Natural killer cell treated with Interleukin-12 subunit alpha and Interleukin-12 subunit beta and Interleukin-15 and Interleukin-18, amount 100 ng/mL, for 72 hours (primary cell): Measurements from ENCODE around the gene ACTL8. TPM values are rescaled to one million over a fixed set of nuclear protein-coding genes. Genes with fewer than 3 reads are reported as not detected.
"Not testable (repeated sequence)": the region's sequence is repeated elsewhere in the genome, so short reads cannot be mapped to it uniquely, and the experiment has no call there.

Experiments
- ATAC-seq, 2 donors: fragments of 150-1000 bp; cut with Tn5 transposase in 1 of 2; sonication (Bioruptor Pico), chemical (Tn5 transposase) in 1 of 2; 2 replicates each; pipeline ENCODE4 v1.10.0; 2021
- DNase-seq: peaks from one replicate; pipeline ENCODE4 v3.0.0; 2022; ENCODE audit warnings: low spot score
- H3K27ac Mint-ChIP-seq, 2 donors: 1 replicate in 1 of 2; 2 replicates in 1 of 2; pipeline ENCODE4 v1.8.0; 2022; ENCODE audit warnings: mixed read lengths in 2 of 2, mild to moderate bottlenecking in 1 of 2, moderate library complexity in 1 of 2
- H3K27me3 Mint-ChIP-seq, 2 donors: 1 replicate in 1 of 2; 2 replicates in 1 of 2; pipeline ENCODE4 v1.8.0; 2022; ENCODE audit warnings: mixed read lengths in 2 of 2
- H3K36me3 Mint-ChIP-seq: one replicate; pipeline ENCODE4 v1.8.0; 2022; ENCODE audit warnings: mixed read lengths
- H3K4me1 Mint-ChIP-seq, 2 donors: 1 replicate in 1 of 2; 2 replicates in 1 of 2; pipeline ENCODE4 v1.8.0; 2022; ENCODE audit warnings: low read depth in 2 of 2, mixed read lengths in 2 of 2, mild to moderate bottlenecking in 1 of 2
- H3K4me3 Mint-ChIP-seq: one replicate; pipeline ENCODE4 v1.8.0; 2022; ENCODE audit warnings: mixed read lengths
- H3K9me3 Mint-ChIP-seq: 2 replicates; pipeline ENCODE4 v1.8.0; 2022; ENCODE audit warnings: mixed read lengths
- total RNA-seq, 2 donors: library from RNA; stranded (reverse); gene quantifications; one replicate each; pipeline ENCODE4 v1.2.3, GENCODE V29; 2022

ACTL8 gene
- total RNA-seq, 2 donors from 2014 or later = not detected

DNA sequence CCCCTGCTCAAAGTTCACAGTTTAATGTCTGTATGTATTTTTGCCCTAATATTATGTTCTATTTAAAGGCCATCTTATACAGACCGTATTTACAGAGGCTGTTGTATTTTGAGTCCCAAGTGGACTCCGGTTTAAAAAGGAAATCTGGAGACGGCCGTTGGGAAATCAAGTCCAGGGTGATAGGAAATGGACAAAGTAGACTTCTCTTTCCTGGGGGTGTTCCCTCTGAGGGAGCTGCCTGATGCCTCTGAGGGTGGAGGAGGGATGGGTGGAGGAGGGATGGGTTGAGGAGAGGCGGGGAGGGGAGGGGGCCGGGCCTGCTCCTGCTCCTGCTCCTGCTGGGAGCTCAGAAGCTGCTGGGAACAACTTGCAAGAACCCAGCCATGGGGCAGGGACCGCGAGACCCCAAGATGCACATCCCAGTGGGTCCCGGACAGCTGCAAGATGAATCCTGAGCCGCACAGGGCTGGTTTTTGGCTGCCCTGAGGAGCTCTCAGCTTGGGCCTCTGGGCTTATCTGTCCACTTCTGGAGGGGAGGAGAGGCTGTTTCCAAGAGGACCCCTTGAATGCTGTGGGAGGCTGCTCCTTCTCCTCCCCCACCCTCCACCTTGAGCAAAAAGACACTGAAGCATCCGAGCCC is 12.0 kb upstream of the ACTL8 start:
- ATAC-seq (no peak), DNase-seq (no peak)
- Mint-ChIP-seq H3K27ac (no peak overlapping the region), H3K4me1 (no peaks in the 10 kb centered on the region), H3K9me3 (no peaks in the 10 kb centered on the region), H3K36me3 (no peaks in the 10 kb centered on the region), H3K27me3 (peaks cover 7% of the 10 kb centered on the region in 2 donors), H3K4me3 (no peak overlapping the region)

DNA sequence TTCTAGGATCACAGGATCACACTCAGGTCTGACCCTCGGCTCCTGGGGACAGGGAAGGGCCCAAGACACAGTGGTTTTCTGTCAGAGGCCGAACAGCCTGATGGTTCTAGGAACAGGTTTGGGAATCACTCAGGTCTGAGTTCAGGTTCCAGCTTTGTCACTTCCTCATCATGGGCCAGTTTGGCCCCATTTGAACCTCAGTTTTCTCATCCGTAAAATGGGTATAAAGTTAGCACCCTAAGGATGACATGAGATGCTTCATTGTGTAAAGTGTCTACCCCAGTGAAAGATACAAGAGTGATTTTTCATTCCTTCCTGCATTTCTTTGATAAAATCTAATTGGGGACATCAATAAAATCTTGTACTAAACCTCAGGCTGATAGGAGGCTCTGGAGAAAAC is 11.2 kb upstream of the ACTL8 start:
- Mint-ChIP-seq H3K4me1 (no peaks in the 10 kb centered on the region), H3K9me3 (no peaks in the 10 kb centered on the region), H3K27ac (no peak overlapping the region), H3K27me3 (peaks cover 7% of the 10 kb centered on the region in 2 donors), H3K36me3 (no peaks in the 10 kb centered on the region), H3K4me3 (no peak overlapping the region)
- DNase-seq (no peak), ATAC-seq (no peak)

DNA sequence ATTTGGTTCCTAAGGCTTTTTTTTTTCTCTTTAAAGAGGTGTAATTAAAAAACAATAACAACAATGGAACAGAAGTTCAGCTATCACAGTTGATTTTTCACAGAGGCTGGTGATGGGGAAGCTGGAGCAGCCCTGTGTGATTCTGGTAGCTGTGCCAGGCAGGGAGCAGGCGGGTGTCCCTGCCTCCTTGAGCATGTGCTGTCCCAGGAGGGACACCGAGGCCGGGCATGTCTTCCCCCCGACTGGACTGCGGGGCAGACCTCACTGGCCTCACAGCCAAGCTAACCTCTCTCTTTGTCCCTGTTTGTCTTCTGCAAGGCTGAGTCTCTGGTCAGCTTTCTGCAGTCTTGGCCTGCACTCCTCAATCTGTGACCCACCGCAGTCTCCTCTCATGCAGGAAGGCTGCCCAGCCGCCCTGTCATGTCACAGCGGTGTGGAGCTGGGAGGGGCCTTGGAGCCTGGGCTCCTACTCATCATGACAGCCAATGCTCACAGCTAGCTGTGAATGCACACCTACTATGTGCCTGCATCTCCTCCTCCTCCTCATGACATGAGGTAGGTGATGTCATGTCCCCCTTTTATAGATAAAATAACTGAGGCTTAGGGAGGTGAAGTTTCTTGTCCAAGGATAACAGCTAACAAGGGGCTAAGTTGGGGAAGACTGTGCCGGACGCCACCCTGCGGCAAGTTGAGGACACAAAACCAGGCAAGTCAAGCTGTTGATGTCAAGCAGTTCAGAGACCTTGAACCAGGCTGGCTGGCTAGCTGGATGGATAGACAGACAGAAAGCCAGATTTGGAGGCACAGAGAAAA is 10.3 kb upstream of the ACTL8 start:
- Mint-ChIP-seq H3K27me3 (peaks cover 7% of the 10 kb centered on the region in 2 donors), H3K9me3 (no peaks in the 10 kb centered on the region), H3K4me3 (no peak overlapping the region), H3K27ac (no peak overlapping the region), H3K36me3 (no peaks in the 10 kb centered on the region), H3K4me1 (no peaks in the 10 kb centered on the region)
- DNase-seq (no peak), ATAC-seq (peak in 1 of 2 donors; percentile 21)

DNA sequence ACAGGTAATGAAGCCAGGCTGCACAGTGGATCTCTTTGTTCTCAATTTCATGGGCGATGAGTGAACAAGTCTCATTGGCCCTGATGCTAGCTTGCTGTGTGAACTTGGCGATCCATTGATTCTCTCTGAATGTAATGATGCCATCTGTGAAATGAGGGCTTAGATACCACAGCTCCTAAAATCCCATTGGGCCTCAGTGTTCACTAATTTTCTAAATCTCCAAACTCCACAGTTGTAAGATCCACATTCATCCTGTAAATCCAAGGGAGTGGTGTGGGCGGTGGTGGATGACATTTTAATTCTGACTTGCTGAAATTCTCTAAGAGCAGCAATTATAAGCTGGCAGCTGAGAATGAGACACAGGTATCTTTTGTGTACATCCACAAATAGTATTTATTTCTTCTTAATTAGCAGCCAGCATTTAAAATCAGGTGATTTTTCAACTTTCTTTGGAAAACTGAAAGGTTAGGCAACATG is 9.6 kb upstream of the ACTL8 start:
- Mint-ChIP-seq H3K9me3 (no peaks in the 10 kb centered on the region), H3K36me3 (no peaks in the 10 kb centered on the region), H3K4me3 (no peak overlapping the region), H3K27ac (no peak overlapping the region), H3K27me3 (peaks cover 5 to 7% of the 10 kb centered on the region in 2 donors), H3K4me1 (no peaks in the 10 kb centered on the region)
- no peak for DNase-seq
- ATAC-seq = no peak

DNA sequence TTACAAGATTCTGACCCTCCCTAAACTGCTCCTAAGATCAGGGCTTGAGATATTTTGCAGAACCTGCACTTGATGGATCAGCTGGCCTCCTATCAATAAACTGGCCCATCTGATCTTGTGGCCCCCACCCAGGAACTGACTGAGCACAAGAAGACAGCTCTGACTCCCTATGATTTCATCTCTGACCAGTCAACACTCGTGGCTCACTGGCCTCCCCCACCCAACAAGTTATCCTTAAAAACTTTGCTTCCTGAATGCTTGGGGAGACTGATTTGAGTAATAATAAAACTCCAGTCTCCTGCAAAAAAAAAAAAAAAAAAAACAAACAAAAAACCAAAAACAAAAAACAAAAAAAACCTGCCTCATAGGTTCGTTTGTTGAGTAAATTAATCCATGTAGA is 8.9 kb upstream of the ACTL8 start:
- not testable (repeated sequence) for H3K27me3 Mint-ChIP-seq, H3K4me1 Mint-ChIP-seq, ATAC-seq, H3K4me3 Mint-ChIP-seq, DNase-seq, H3K9me3 Mint-ChIP-seq, H3K36me3 Mint-ChIP-seq, H3K27ac Mint-ChIP-seq

DNA sequence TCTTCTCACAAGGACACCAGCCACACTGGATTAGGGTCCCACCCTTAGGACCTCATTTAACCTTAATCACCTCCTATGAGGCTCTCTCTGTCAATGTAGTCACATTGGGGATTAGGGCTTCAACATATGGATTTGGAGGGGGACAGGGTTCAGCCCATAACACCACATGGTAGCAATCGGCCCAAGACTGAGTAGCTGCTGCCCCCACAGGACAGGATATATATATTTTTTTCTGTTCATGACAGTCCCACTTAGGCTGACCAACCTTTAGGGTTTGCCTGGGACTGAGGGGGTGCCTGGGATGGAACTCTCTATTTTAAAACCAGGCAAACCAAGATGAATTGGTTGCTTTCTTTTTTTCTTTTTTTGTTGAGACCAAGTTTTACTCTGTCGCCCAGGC is 8.2 kb upstream of the ACTL8 start:
- H3K9me3 Mint-ChIP-seq = no peaks in the 10 kb centered on the region
- no peaks in the 10 kb centered on the region for H3K36me3 Mint-ChIP-seq
- ATAC-seq (no peak), DNase-seq (no peak)
- no peak overlapping the region for H3K27ac Mint-ChIP-seq
- no peak overlapping the region for H3K4me3 Mint-ChIP-seq
- H3K27me3 Mint-ChIP-seq = no peaks in the 10 kb centered on the region
- H3K4me1 Mint-ChIP-seq = no peaks in the 10 kb centered on the region

DNA sequence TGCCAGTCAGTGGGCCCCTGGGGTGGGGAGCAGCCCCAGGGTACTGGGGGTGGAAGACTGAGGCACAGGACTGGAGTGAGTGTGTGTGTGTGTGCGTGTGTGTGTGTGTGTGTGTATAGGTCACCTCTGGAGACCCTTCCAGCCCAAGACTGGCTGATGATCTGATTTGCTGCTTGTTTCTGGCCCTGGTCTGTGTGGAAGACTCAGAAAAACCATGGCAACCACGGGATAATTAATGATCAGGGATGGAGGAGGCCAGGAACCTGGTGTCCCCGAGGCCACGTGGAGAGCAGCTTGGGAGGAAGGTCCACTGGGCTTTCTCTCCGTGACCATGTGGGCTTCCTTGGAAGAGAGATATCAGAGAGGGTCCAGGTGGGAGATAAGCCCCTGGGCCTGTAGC is 4.8 kb upstream of the ACTL8 start:
- no peak overlapping the region for H3K27ac Mint-ChIP-seq
- peak in 1 of 2 donors; percentile 30 for ATAC-seq
- peaks cover 8% of the 10 kb centered on the region for H3K36me3 Mint-ChIP-seq
- H3K4me3 Mint-ChIP-seq = no peak overlapping the region
- no peak for DNase-seq
- H3K9me3 Mint-ChIP-seq = no peaks in the 10 kb centered on the region
- H3K27me3 Mint-ChIP-seq = peaks cover 0 to 3% of the 10 kb centered on the region in 2 donors
- H3K4me1 Mint-ChIP-seq = no peaks in the 10 kb centered on the region

DNA sequence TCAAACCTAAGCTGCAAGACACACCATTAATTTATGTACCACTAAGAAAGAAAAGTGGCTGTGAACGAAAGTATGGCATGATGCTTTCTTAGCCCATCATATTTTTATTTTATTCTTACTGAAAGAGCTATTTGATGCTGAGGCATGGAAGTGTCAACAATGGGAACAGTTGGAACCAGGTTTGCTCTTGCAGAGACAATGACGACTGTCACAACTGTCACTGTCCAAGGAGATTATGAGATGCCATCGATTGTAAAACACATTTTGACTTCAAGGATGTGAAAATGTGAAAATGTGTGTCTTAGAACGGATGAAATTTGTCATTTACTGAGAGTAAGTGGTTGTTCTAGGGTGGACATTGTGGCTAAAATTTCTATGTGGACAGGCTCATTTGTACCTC is 2.8 kb upstream of the ACTL8 start:
- Mint-ChIP-seq H3K27ac (no peak overlapping the region), H3K9me3 (peaks cover 3% of the 10 kb centered on the region), H3K36me3 (peaks cover 8% of the 10 kb centered on the region), H3K4me1 (no peaks in the 10 kb centered on the region), H3K27me3 (peaks cover 0 to 3% of the 10 kb centered on the region in 2 donors), H3K4me3 (no peak overlapping the region)
- DNase-seq = no peak
- ATAC-seq = no peak

DNA sequence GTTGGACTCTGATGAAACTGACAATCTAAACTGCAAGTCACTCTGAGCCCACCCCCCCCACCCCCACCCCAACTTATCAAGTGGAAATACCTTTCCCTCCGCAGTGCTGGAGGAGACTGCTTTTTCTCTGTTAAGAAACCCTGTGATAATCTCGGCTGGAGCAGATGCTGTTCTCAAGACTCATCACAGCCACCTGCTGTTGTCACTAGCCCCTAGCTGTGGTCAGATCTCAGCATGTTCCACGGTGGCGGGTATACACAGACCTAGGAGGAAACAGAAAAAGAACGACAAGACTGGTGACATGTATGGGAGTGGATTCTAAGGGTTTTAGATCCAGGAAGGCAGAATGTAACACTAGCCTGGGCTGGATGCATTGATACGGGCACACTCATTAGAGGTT is 2.3 kb downstream of the ACTL8 start:
- Mint-ChIP-seq H3K9me3 (peaks cover 18% of the 10 kb centered on the region), H3K27me3 (peaks cover 0 to 3% of the 10 kb centered on the region in 2 donors), H3K27ac (no peak overlapping the region), H3K4me1 (no peaks in the 10 kb centered on the region), H3K36me3 (peaks cover 19% of the 10 kb centered on the region), H3K4me3 (no peak overlapping the region)
- ATAC-seq = no peak
- no peak for DNase-seq

DNA sequence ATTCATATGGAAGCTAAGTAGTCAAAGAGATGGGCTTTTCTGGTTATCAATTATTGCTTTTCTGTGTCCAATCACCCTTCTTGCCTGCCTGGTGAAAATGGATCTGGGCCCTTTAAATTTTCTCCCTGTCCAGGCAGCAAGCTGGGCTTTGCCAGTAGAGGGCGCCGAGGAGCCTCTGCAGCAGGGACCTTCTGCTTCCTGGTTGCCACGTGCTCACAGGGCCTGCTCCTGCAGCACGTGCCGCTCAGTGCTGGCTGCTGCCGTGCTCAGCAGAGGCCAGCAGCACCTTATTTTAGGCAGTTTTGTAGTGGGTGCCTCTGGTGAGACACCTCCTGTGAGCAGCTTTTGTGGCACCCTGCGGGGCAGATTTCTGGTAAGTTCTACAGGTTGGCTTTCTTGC is 4.0 kb downstream of the ACTL8 start:
- no peak overlapping the region for H3K4me3 Mint-ChIP-seq
- no peak overlapping the region for H3K27ac Mint-ChIP-seq
- H3K36me3 Mint-ChIP-seq = peaks cover 19% of the 10 kb centered on the region
- H3K27me3 Mint-ChIP-seq = no peaks in the 10 kb centered on the region
- peaks cover 18% of the 10 kb centered on the region for H3K9me3 Mint-ChIP-seq
- DNase-seq (no peak), ATAC-seq (no peak)
- no peaks in the 10 kb centered on the region for H3K4me1 Mint-ChIP-seq

DNA sequence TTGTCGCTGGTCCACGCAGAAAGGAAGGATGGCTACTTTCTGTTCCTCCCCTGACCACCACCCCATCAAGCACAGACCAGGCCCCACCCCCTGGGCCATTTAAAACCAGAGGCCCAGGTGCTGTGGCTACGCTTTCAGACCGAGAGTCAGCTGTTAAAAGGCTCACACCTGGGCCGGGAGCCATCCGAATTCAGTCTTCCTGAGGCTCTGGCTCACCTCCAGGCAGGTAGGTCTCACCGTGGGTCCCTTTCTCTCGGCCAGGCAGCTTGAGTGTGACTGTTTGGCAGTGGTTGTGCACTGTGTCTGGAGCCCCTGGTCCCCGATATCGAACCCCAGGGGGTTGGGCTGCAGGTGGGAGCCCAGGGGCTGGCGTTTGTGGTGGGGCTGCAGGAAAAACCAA is 7.2 kb downstream of the ACTL8 start:
- no peak overlapping the region for H3K27ac Mint-ChIP-seq
- H3K9me3 Mint-ChIP-seq = peaks cover 15% of the 10 kb centered on the region
- DNase-seq (no peak), ATAC-seq (no peak)
- peaks cover 11% of the 10 kb centered on the region for H3K36me3 Mint-ChIP-seq
- peaks cover 2 to 15% of the 10 kb centered on the region in 2 donors for H3K27me3 Mint-ChIP-seq
- no peak overlapping the region for H3K4me3 Mint-ChIP-seq
- H3K4me1 Mint-ChIP-seq = no peaks in the 10 kb centered on the region

DNA sequence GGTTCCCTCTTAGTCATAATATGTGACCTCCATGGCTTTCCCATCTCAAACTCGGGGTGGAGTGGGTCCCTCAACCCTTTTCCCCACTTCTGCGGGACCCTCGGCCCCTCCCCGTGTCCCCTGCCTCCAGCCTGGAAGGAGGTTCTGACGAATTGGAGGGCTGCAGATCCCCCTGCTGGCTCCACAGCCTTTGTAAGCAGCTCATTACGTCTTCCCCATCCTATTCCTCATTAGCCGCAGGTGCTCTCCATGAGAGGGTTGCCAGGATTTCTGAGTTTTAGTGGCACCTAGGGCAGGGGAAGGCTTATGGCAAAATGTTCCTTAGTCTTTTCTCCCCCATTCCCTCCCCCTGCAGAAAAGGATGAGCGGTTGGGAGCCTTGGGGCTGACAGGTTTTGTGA is 8.3 kb downstream of the ACTL8 start:
- DNase-seq (no peak), ATAC-seq (no peak)
- H3K36me3 Mint-ChIP-seq = peaks cover 11% of the 10 kb centered on the region
- H3K27me3 Mint-ChIP-seq = peaks cover 5 to 15% of the 10 kb centered on the region in 2 donors
- no peak overlapping the region for H3K27ac Mint-ChIP-seq
- no peak overlapping the region for H3K4me3 Mint-ChIP-seq
- H3K9me3 Mint-ChIP-seq = peaks cover 7% of the 10 kb centered on the region
- no peaks in the 10 kb centered on the region for H3K4me1 Mint-ChIP-seq

DNA sequence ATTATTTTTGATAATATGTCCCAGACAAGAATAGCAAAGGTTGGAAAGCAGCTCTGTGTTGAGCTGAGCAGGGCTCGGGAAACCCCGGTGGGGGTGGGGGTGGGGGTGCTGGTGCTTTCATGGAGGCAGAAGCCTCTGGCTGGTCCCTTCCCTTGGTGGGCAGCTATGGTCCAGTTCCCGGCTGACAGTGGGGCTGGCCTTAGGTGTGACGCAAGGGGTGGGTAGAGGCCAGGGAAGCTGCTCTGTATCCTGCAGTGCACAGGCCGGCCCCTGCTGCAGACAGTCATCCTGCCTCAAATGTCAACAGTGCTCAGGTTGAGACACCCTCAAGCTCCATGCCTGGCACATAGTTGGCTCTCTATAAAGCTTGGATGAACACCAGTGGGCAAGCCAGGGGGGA is 8.9 kb downstream of the ACTL8 start:
- Mint-ChIP-seq H3K4me1 (no peaks in the 10 kb centered on the region), H3K4me3 (no peak overlapping the region), H3K36me3 (peaks cover 6% of the 10 kb centered on the region), H3K9me3 (peaks cover 5% of the 10 kb centered on the region), H3K27ac (no peak overlapping the region), H3K27me3 (peaks cover 9 to 15% of the 10 kb centered on the region in 2 donors)
- ATAC-seq = no peak
- DNase-seq = no peak

DNA sequence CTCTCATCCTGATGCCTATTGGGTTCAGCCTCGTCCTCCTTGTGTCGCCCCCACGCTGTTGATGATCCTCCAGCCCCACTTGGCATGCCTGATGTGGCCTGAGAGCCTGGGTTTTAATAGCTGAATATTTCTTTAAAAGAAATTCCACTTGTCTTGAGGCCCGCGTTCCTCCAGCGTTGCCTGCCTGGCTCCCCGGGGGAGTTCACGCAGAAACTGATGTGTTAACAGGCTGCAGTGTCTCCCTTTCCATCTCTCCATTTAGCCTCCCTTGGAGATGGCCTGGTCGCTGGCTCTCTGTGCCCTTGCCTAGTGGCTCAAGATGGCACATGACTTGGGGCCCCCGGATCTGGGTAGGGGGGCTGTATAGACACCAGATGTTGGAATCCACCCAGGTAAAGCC is 9.5 kb downstream of the ACTL8 start:
- H3K9me3 Mint-ChIP-seq = peaks cover 5% of the 10 kb centered on the region
- peaks cover 6% of the 10 kb centered on the region for H3K36me3 Mint-ChIP-seq

More for the DNA sequence above, 9.5 kb downstream of the ACTL8 start:
- no peak overlapping the region for H3K27ac Mint-ChIP-seq
- peaks cover 9 to 15% of the 10 kb centered on the region in 2 donors for H3K27me3 Mint-ChIP-seq
- ATAC-seq (no peak), DNase-seq (no peak)
- no peak overlapping the region for H3K4me3 Mint-ChIP-seq
- H3K4me1 Mint-ChIP-seq = no peaks in the 10 kb centered on the region
